ENCODE results near the gene PCBP3. TPM values are rescaled to one million over a fixed set of nuclear protein-coding genes. Genes with fewer than 3 reads are reported as not detected.

Gene PCBP3
- polyA plus RNA-seq, 1 donor (not counting 4 experiments of a cell fraction or from before 2014, with no cell fraction given): 0.25 TPM

DNA sequence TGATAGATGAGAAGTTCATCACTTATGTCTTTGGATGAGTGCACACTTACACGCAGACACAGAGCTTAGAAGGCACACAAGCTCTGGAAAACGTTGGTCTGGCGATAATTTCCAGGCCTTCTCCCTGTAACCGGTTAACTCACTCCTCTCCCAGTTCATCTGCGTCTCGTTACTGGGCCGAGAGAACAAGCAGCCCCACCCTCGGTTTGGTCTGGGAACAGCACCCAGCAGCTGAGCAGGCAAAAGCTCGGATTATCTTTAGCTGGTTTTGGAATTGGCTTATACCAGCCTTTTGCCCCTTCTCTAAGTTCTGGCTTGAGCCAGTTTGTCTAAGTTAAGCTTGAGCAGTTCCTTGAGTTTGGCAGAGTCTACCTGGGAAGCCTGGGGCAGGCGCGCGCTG, 310.7 kb downstream of the PCBP3 start:
- TF ChIP-seq EZH2 (IDR thresholded peaks at IDR 0.05; ENCODE audit: low read length) (no peak), CTCF (optimal IDR thresholded peaks at IDR 0.05 in 1 of 3, IDR thresholded peaks at IDR 0.05 in 1 of 3, conservative IDR thresholded peaks at IDR 0.05 in 1 of 3; ENCODE audit: extremely low read depth in 1 of 3, insufficient read depth in 2 of 3, low read length in 3 of 3) (peak; percentile 37 to 49 (median 37))
- Histone ChIP-seq H2AFZ (ENCODE audit: control insufficient read depth, low read length) (peak overlapping the region; percentile 85), H3K4me2 (ENCODE audit: control insufficient read depth, extremely low read depth, insufficient read depth, low read depth, low read length) (peak overlapping the region; percentile 12), H3K9ac (ENCODE audit: control insufficient read depth, extremely low read depth, insufficient read depth, low read length) (peak overlapping the region; percentile 29), H3K9me3 (ENCODE audit: control insufficient read depth, low read depth, low read length) (no peaks in the 10 kb centered on the region), H3K27me3 (ENCODE audit: control insufficient read depth, extremely low read depth, insufficient read depth, low read length) (peaks cover 18% of the 10 kb centered on the region), H3K4me1 (ENCODE audit: control insufficient read depth, extremely low read depth, insufficient read depth, low read length) (peaks cover 22% of the 10 kb centered on the region), H4K20me1 (ENCODE audit: control insufficient read depth, extremely low read depth, insufficient read depth, low read length) (no peaks in the 10 kb centered on the region), H3K4me3 (ENCODE audit: control insufficient read depth in 2 of 3, extremely low read depth in 1 of 3, insufficient read depth in 2 of 3, low read depth in 1 of 3, low read length in 3 of 3) (no peak overlapping the region), H3K36me3 (ENCODE audit: control insufficient read depth in 2 of 2, extremely low read depth in 1 of 2, insufficient read depth in 2 of 2, low read length in 2 of 2) (no peaks in the 10 kb centered on the region), H3K79me2 (ENCODE audit: control insufficient read depth, insufficient read depth, low read length) (no peaks in the 10 kb centered on the region), H3K9me1 (ENCODE audit: control insufficient read depth, extremely low read depth, insufficient read depth, low read length) (no peaks in the 10 kb centered on the region), H3K27ac (ENCODE audit: control insufficient read depth, insufficient read depth, low read length) (no peak overlapping the region)
- DNase-seq (ENCODE audit: low read depth, low spot score) (no peak), FAIRE-seq (peak; percentile 20)
- dilution Hi-C loops (cut with MboI; ENCODE audit: extremely low pct_ligation_motif_present, low sequenced_read_pairs): no loop called here

DNA sequence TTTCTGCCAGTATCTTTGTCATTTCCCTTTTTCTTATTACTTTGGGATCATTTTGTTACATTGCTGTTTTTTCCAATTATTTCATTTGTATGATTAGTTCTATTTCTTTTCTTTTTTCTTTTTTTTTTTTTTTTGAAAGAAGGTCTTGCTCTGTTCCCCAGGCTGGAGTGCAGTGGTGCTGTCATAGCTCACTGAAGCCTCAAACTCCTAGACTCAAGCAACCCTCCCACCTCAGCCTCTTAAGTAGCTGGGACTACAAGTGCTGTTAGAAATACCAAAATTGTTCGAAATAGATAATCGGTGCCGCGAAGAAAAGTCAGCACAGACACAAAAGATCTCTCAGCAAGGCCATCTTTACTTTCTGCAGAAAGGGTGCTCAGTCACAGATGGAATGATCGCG, 311.4 kb downstream of the PCBP3 start:
- no peak overlapping the region for H3K9ac ChIP-seq (ENCODE audit: control insufficient read depth, extremely low read depth, insufficient read depth, low read length)
- H3K36me3 ChIP-seq (ENCODE audit: control insufficient read depth in 2 of 2, extremely low read depth in 1 of 2, insufficient read depth in 2 of 2, low read length in 2 of 2): no peaks in the 10 kb centered on the region
- H3K79me2 ChIP-seq (ENCODE audit: control insufficient read depth, insufficient read depth, low read length): no peaks in the 10 kb centered on the region
- H3K4me3 ChIP-seq (ENCODE audit: control insufficient read depth in 2 of 3, extremely low read depth in 1 of 3, insufficient read depth in 2 of 3, low read depth in 1 of 3, low read length in 3 of 3): no peak overlapping the region
- TF ChIP-seq CTCF (optimal IDR thresholded peaks at IDR 0.05 in 1 of 3, IDR thresholded peaks at IDR 0.05 in 1 of 3, conservative IDR thresholded peaks at IDR 0.05 in 1 of 3; ENCODE audit: extremely low read depth in 1 of 3, insufficient read depth in 2 of 3, low read length in 3 of 3) (no peak), EZH2 (IDR thresholded peaks at IDR 0.05; ENCODE audit: low read length) (no peak)
- no peak overlapping the region for H3K4me2 ChIP-seq (ENCODE audit: control insufficient read depth, extremely low read depth, insufficient read depth, low read depth, low read length)
- no peaks in the 10 kb centered on the region for H3K9me3 ChIP-seq (ENCODE audit: control insufficient read depth, low read depth, low read length)
- no peaks in the 10 kb centered on the region for H4K20me1 ChIP-seq (ENCODE audit: control insufficient read depth, extremely low read depth, insufficient read depth, low read length)
- peaks cover 19% of the 10 kb centered on the region for H3K4me1 ChIP-seq (ENCODE audit: control insufficient read depth, extremely low read depth, insufficient read depth, low read length)
- FAIRE-seq (no peak), DNase-seq (ENCODE audit: low read depth, low spot score) (no peak)
- peaks cover 17% of the 10 kb centered on the region for H3K27me3 ChIP-seq (ENCODE audit: control insufficient read depth, extremely low read depth, insufficient read depth, low read length)
- no peaks in the 10 kb centered on the region for H3K9me1 ChIP-seq (ENCODE audit: control insufficient read depth, extremely low read depth, insufficient read depth, low read length)
- no peak overlapping the region for H3K27ac ChIP-seq (ENCODE audit: control insufficient read depth, insufficient read depth, low read length)
- H2AFZ ChIP-seq (ENCODE audit: control insufficient read depth, low read length): no peak overlapping the region
- dilution Hi-C loops (cut with MboI; ENCODE audit: extremely low pct_ligation_motif_present, low sequenced_read_pairs): no loop called here
